AG10803 (cell line): Measurements from ENCODE around the gene TARP.

Experiments
- DNase-seq: peaks from one replicate; pipeline ENCODE4 v3.0.0; 2010; ENCODE audit warnings: low read depth
- H3K4me3 ChIP-seq: 2 replicates; pipeline ENCODE4 v1.5.1; 2011; ENCODE audit warnings: mild to moderate bottlenecking, low read length, control low read depth
- CTCF ChIP-seq: conservative IDR thresholded peaks from 2 replicates; pipeline ENCODE4 v1.5.1; 2011; ENCODE audit warnings: mild to moderate bottlenecking, low read length, control low read depth, inconsistent platforms

TARP gene

GRCh38 chr7:38273286-38273995 lies at the start of gene TARP:
TSS of gene TARP (minus strand) at chr7:38273636.
- TF ChIP-seq CTCF, result no peak
- no peak within 1 kb of the TSS for H3K4me3 ChIP-seq
- DNase-seq, result no peak

GRCh38 chr7:38323156-38323555 lies 49.7 kb upstream of the TARP start:
- DNase-seq, result no peak

GRCh38 chr7:38322461-38322860 lies 49.0 kb upstream of the TARP start:
- no peak for DNase-seq
- H3K4me3 ChIP-seq, result no peak overlapping the region
- TF ChIP-seq CTCF, result no peak

More at GRCh38 chr7:38323156-38323555, 49.7 kb upstream of the TARP start:
- no peak overlapping the region for H3K4me3 ChIP-seq
- no peak for TF ChIP-seq CTCF

- no peak for TF ChIP-seq CTCF
- DNase-seq, result no peak
- no peak overlapping the region for H3K4me3 ChIP-seq
Measured at GRCh38 chr7:38321967-38322366, 48.5 kb upstream of the TARP start.

- DNase-seq, result peak; percentile 93
- no peak overlapping the region for H3K4me3 ChIP-seq
- no peak; the same call in 1 of the 2 replicates for TF ChIP-seq CTCF
Measured at GRCh38 chr7:38321515-38321944, 48.1 kb upstream of the TARP start.

GRCh38 chr7:38321050-38321449 lies 47.6 kb upstream of the TARP start:
- no peak for TF ChIP-seq CTCF
- no peak for DNase-seq
- H3K4me3 ChIP-seq, result no peak overlapping the region

GRCh38 chr7:38319873-38320272 lies 46.4 kb upstream of the TARP start:
- DNase-seq, result no peak
- TF ChIP-seq CTCF, result no peak
- H3K4me3 ChIP-seq, result no peak overlapping the region
